H1 (cell line): ENCODE measurements around the gene TFCP2. TPM values are rescaled to one million over a fixed set of nuclear protein-coding genes. Genes with fewer than 3 reads are reported as not detected.

Source experiments
- CTCF ChIP-seq, 3 experiments: IDR thresholded peaks; 1 replicate in 2 of 3; 2 replicates in 1 of 3; pipeline versions ENCODE4 v1.5.1 to v1.6.1; 2011; ENCODE audit warnings: low read length in 3 of 3, mild to moderate bottlenecking in 3 of 3, inconsistent platforms in 2 of 3, low read depth in 1 of 3, moderate library complexity in 1 of 3; ENCODE audit not compliant: insufficient read depth in 1 of 3; ENCODE audit errors: control extremely low read depth in 1 of 3
- TEAD4 ChIP-seq: IDR thresholded peaks from 2 replicates; pipeline ENCODE4 v1.6.1; 2012; ENCODE audit warnings: low read depth, low read length, inconsistent platforms, mixed read lengths
- polyA plus RNA-seq, 7 experiments: library from polyadenylated mRNA; depleted of rRNA in 3 of 7; stranded (reverse) in 5 of 7; unstranded in 2 of 7; fragments of >200 nt in 5 of 7; fragments of 200-250 nt in 2 of 7; gene quantifications; 1 replicate in 5 of 7; 2 replicates in 1 of 7; 4 replicates in 1 of 7; pipeline versions ENCODE4 v1.2.1 to v1.2.3, GENCODE V29; 2011 to 2013; ENCODE audit warnings: missing spikeins in 2 of 7, mixed read lengths in 2 of 7
- total RNA-seq: library from RNA; stranded (reverse); fragmentation: NEBNext Ultra II Directional; extraction: Animal tissue kit (Norgen Biotek cat#: 25700); gene quantifications from 2 replicates; pipeline ENCODE4 v1.2.1, GENCODE V29; 2021

Gene TFCP2
- total and polyA plus RNA-seq, 2 of the 8 experiments (the other 6 are each of a cell fraction or from before 2014, with no cell fraction given) = 19.8 to 49.2 TPM

- TF ChIP-seq CTCF (IDR thresholded peaks at IDR 0.05; ENCODE audit: control extremely low read depth in 1 of 3, insufficient read depth in 1 of 3, low read depth in 1 of 3, low read length in 3 of 3) = no peak
- TF ChIP-seq TEAD4 = no peak
Observed at GRCh38 chr12:51174501-51174900, 1.6 kb upstream of the TFCP2 start (continued).
